CD4-positive, alpha-beta memory T cell (primary cell): ENCODE data around the gene RPL18A. TPM values are rescaled to one million over a fixed set of nuclear protein-coding genes. Genes with fewer than 3 reads are reported as not detected.

Source experiments
- CTCF ChIA-PET: fragments of 350-600 bp; sonication (Branson Sonifier 250); formaldehyde crosslinking; loops from one replicate; lab custom pipeline; 2021; ENCODE audit warnings: inconsistent platforms; ENCODE audit not compliant: partially characterized antibody; lab: Charles Lee
- POLR2A ChIA-PET: fragments of 350-600 bp; sonication (Branson Sonifier 250); formaldehyde crosslinking; loops from one replicate; lab custom pipeline; 2021; ENCODE audit not compliant: partially characterized antibody; lab: Charles Lee
- DNase-seq, 5 donors: peaks; one replicate each; pipeline versions ENCODE4 v3.0.0 to v3.0.0-alpha.2; 2020 to 2022; ENCODE audit warnings: mixed read lengths in 1 of 5
- H3K27ac ChIP-seq: one replicate; pipeline ENCODE4 v1.7.0; 2013; ENCODE audit warnings: low read depth, low read length
- H3K27me3 ChIP-seq: 2 replicates; pipeline ENCODE4 v1.7.0; 2013; ENCODE audit warnings: mild to moderate bottlenecking, low read length, moderate library complexity; ENCODE audit not compliant: insufficient read depth
- H3K36me3 ChIP-seq: 2 replicates; pipeline ENCODE4 v1.7.0; 2013; ENCODE audit warnings: mild to moderate bottlenecking, low read length, moderate library complexity; ENCODE audit not compliant: insufficient read depth
- H3K4me1 ChIP-seq: 2 replicates; pipeline ENCODE4 v1.7.0; 2013; ENCODE audit warnings: mild to moderate bottlenecking, low read length, moderate library complexity; ENCODE audit not compliant: insufficient read depth
- H3K4me3 ChIP-seq, 2 donors: one replicate each; pipeline ENCODE4 v1.7.0; 2013; ENCODE audit warnings: low read length in 2 of 2, mild to moderate bottlenecking in 1 of 2
- H3K9me3 ChIP-seq, 2 donors: one replicate each; pipeline ENCODE4 v1.7.0; 2013; ENCODE audit warnings: low read length in 2 of 2, control low read depth in 1 of 2; ENCODE audit not compliant: control insufficient read depth in 1 of 2
- H3K27ac Mint-ChIP-seq, 7 donors: one replicate each; pipeline ENCODE4 v1.8.0; 2020 to 2021; ENCODE audit warnings: mixed read lengths in 7 of 7, mild to moderate bottlenecking in 6 of 7, inconsistent platforms in 3 of 7, moderate library complexity in 3 of 7
- H3K27me3 Mint-ChIP-seq, 2 donors: one replicate each; pipeline ENCODE4 v1.8.0; 2020 to 2021; ENCODE audit warnings: mixed read lengths in 2 of 2
- H3K36me3 Mint-ChIP-seq, 2 donors: one replicate each; pipeline ENCODE4 v1.8.0; 2020 to 2021; ENCODE audit warnings: mixed read lengths in 2 of 2, inconsistent platforms in 1 of 2, mild to moderate bottlenecking in 1 of 2
- H3K4me1 Mint-ChIP-seq, 4 donors: one replicate each; pipeline ENCODE4 v1.8.0; 2020 to 2021; ENCODE audit warnings: mixed read lengths in 4 of 4, mild to moderate bottlenecking in 1 of 4
- H3K4me3 Mint-ChIP-seq, 8 donors: one replicate each; pipeline ENCODE4 v1.8.0; 2020 to 2021; ENCODE audit warnings: mixed read lengths in 8 of 8, mild to moderate bottlenecking in 7 of 8, moderate library complexity in 6 of 8, inconsistent platforms in 3 of 8
- H3K9me3 Mint-ChIP-seq, 8 donors: one replicate each; pipeline ENCODE4 v1.8.0; 2020 to 2021; ENCODE audit warnings: mixed read lengths in 8 of 8, mild to moderate bottlenecking in 5 of 8, inconsistent platforms in 3 of 8, moderate library complexity in 1 of 8
- intact Hi-C: fragments of 100-400 bp; cut with micrococcal nuclease; formaldehyde crosslinking; loops from one replicate; pipeline ENCODE4 v1.15.1; 2023
- polyA plus RNA-seq, 2 donors: library from polyadenylated mRNA; unstranded; fragments of 300-500 nt; fragmentation: Illumina TruSeq; gene quantifications; one replicate each; pipeline ENCODE4 v1.2.3, GENCODE V29; 2021
- total RNA-seq, 2 experiments: library from RNA; stranded (reverse); gene quantifications; one replicate each; pipeline ENCODE4 v1.2.3, GENCODE V29; 2021

The RPL18A gene
- total and polyA plus RNA-seq, 4 experiments from 2014 or later = 3,084 to 4,119 (median 3,151) TPM

- peak; percentile 80 to 91 (median 84) for DNase-seq
- Mint-ChIP-seq H3K36me3 (peaks cover 9 to 19% of the 10 kb centered on the region in 2 donors), H3K4me3 (peak within 1 kb of the TSS; percentile 91 to 98 (median 94)), H3K9me3 (no peaks in the 10 kb centered on the region), H3K4me1 (peaks cover 39 to 80% (median 59%) of the 10 kb centered on the region in 4 donors), H3K27ac (peak within 1 kb of the TSS; percentile 95 to 98 (median 97)), H3K27me3 (no peaks in the 10 kb centered on the region)
- no peaks in the 10 kb centered on the region for H3K27me3 ChIP-seq
- peaks cover 16% of the 10 kb centered on the region for H3K36me3 ChIP-seq
- ChIA-PET CTCF (interaction anchor here (0.6 to 4.9 kb wide), 11 partner anchors 8 to 91 kb away, joined by 3 to 49 read pairs (median 4); partner anchors contain the start of genes CCDC124 and RPL18A), POLR2A (interaction anchor here (0.6 to 7.1 kb wide), 18 partner anchors 9 to 434 kb away, joined by 3 to 60 read pairs (median 4); partner anchors contain the start of genes CCDC124, FCHO1, JUND and MAP1S)
- H3K4me3 ChIP-seq = peak within 1 kb of the TSS; percentile 52 to 76
- H3K9me3 ChIP-seq = no peaks in the 10 kb centered on the region
- intact Hi-C loops = loop anchor here (1.0 kb wide), 1 partner anchor 44 kb away; no protein-coding TSS in a partner anchor
- peak within 1 kb of the TSS; percentile 91 for H3K27ac ChIP-seq
- H3K4me1 ChIP-seq = peaks cover 76% of the 10 kb centered on the region
These were observed 12.0 kb upstream of the RPL18A start, which contains the start of gene JAK3 for GRCh38 chr19:17847538-17848366. TSS of gene JAK3 (minus strand) at chr19:17847982. CDS start at chr19:17844417, 3,565 bp downstream.

- no peaks in the 10 kb centered on the region for H3K27me3 ChIP-seq
- peaks cover 4 to 14% of the 10 kb centered on the region in 2 donors for H3K36me3 Mint-ChIP-seq
- H3K9me3 Mint-ChIP-seq = no peaks in the 10 kb centered on the region
- DNase-seq = no peak
- peaks cover 66% of the 10 kb centered on the region for H3K4me1 ChIP-seq
- CTCF ChIA-PET = interaction anchor here (0.6 to 4.9 kb wide), 8 partner anchors 11 to 274 kb away, joined by 3 to 49 read pairs (median 3); partner anchors contain the start of gene RPL18A
- H3K4me3 Mint-ChIP-seq = peak overlapping the region; percentile 91 to 98 (median 94)
- intact Hi-C loops = loop anchor here (1.0 kb wide), 1 partner anchor 45 kb away; no protein-coding TSS in a partner anchor
- H3K4me3 ChIP-seq = no peak overlapping the region
- H3K36me3 ChIP-seq = peaks cover 6% of the 10 kb centered on the region
- H3K4me1 Mint-ChIP-seq = peaks cover 33 to 74% (median 54%) of the 10 kb centered on the region in 4 donors
- H3K27me3 Mint-ChIP-seq = no peaks in the 10 kb centered on the region
- peak overlapping the region; percentile 95 to 98 (median 97) for H3K27ac Mint-ChIP-seq
- POLR2A ChIA-PET = interaction anchor here (0.6 to 7.1 kb wide), 10 partner anchors 12 to 141 kb away, joined by 3 to 60 read pairs (median 8); partner anchors contain the start of genes CCDC124, FCHO1, MAP1S and RPL18A
- H3K9me3 ChIP-seq = no peaks in the 10 kb centered on the region
- peak overlapping the region; percentile 91 for H3K27ac ChIP-seq
These were observed 11.0 kb upstream of the RPL18A start for GRCh38 chr19:17848595-17849292.

GRCh38 chr19:17854061-17854460 is 5.6 kb upstream of the RPL18A start:
- H3K4me3 Mint-ChIP-seq = no peak overlapping the region
- no peak overlapping the region for H3K27ac ChIP-seq
- no peak overlapping the region for H3K4me3 ChIP-seq
- no peaks in the 10 kb centered on the region for H3K27me3 ChIP-seq
- no peak for DNase-seq
- ChIA-PET CTCF (interaction anchor here (0.8 to 11.3 kb wide), 15 partner anchors 8 to 248 kb away, joined by 3 to 306 read pairs (median 7); partner anchors contain the start of genes CCDC124 and JAK3), POLR2A (interaction anchor here (1.0 to 8.1 kb wide), 4 partner anchors 10 to 79 kb away, joined by 4 to 340 read pairs (median 7); partner anchors contain the start of gene CCDC124)
- no peaks in the 10 kb centered on the region for H3K36me3 Mint-ChIP-seq
- H3K9me3 ChIP-seq = no peaks in the 10 kb centered on the region
- intact Hi-C loops = loop anchor here (2.0 to 10.0 kb wide), 2 partner anchors 79 to 389 kb away; partner anchors contain the start of gene NXNL1
- H3K27me3 Mint-ChIP-seq = no peaks in the 10 kb centered on the region
- H3K27ac Mint-ChIP-seq = no peak overlapping the region
- peaks cover 37% of the 10 kb centered on the region for H3K4me1 ChIP-seq
- H3K4me1 Mint-ChIP-seq = peaks cover 20 to 35% (median 29%) of the 10 kb centered on the region in 4 donors
- H3K9me3 Mint-ChIP-seq = peaks cover 0 to 2% (median 0%) of the 10 kb centered on the region in 8 donors
- H3K36me3 ChIP-seq = no peaks in the 10 kb centered on the region

- POLR2A ChIA-PET = interaction anchor here (0.6 to 8.1 kb wide), 10 partner anchors 10 to 332 kb away, joined by 3 to 340 read pairs (median 4); partner anchors contain the start of genes CCDC124, FCHO1 and SLC5A5
- H3K27me3 Mint-ChIP-seq = no peaks in the 10 kb centered on the region
- H3K27ac Mint-ChIP-seq = peak overlapping the region in 6 of 7 donors; percentile 26 to 89 (median 67)
- H3K36me3 Mint-ChIP-seq = peaks cover 6 to 10% of the 10 kb centered on the region in 2 donors
- H3K9me3 ChIP-seq = no peaks in the 10 kb centered on the region
- peaks cover 29% of the 10 kb centered on the region for H3K4me1 ChIP-seq
- peaks cover 19 to 38% (median 28%) of the 10 kb centered on the region in 4 donors for H3K4me1 Mint-ChIP-seq
- CTCF ChIA-PET = interaction anchor here (0.5 to 11.3 kb wide), 29 partner anchors 9 to 360 kb away, joined by 3 to 306 read pairs (median 4); partner anchors contain the start of genes CCDC124, JAK3 and MAP1S
- no peak overlapping the region for H3K4me3 ChIP-seq
- H3K9me3 Mint-ChIP-seq = peaks cover 0 to 2% (median 0%) of the 10 kb centered on the region in 8 donors
- DNase-seq = peak; percentile 78 to 86 (median 80)
- peak overlapping the region in 2 of 8 donors; percentile 32 to 65 for H3K4me3 Mint-ChIP-seq
- H3K27ac ChIP-seq = no peak overlapping the region
- intact Hi-C loops = loop anchor here (1.0 to 10.0 kb wide), 6 partner anchors 71 to 391 kb away; partner anchors contain the start of genes MAP1S and NXNL1
- H3K27me3 ChIP-seq = no peaks in the 10 kb centered on the region
- H3K36me3 ChIP-seq = no peaks in the 10 kb centered on the region
These were observed 4.2 kb upstream of the RPL18A start for GRCh38 chr19:17855280-17856152.

GRCh38 chr19:17860331-17860992 is 752 bp downstream of the RPL18A start:
- H3K4me3 ChIP-seq = peak overlapping the region; percentile 91 to 100

More at GRCh38 chr19:17860331-17860992, 752 bp downstream of the RPL18A start:
- peak overlapping the region; percentile 79 for H3K27ac ChIP-seq
- no peaks in the 10 kb centered on the region for H3K27me3 Mint-ChIP-seq
- peaks cover 18 to 42% (median 29%) of the 10 kb centered on the region in 4 donors for H3K4me1 Mint-ChIP-seq
- H3K9me3 Mint-ChIP-seq = peaks cover 0 to 2% (median 0%) of the 10 kb centered on the region in 8 donors
- peak overlapping the region; percentile 98 to 100 (median 100) for H3K4me3 Mint-ChIP-seq
- H3K4me1 ChIP-seq = peaks cover 32% of the 10 kb centered on the region
- H3K27me3 ChIP-seq = no peaks in the 10 kb centered on the region
- intact Hi-C loops = no loop called here
- peaks cover 32 to 40% of the 10 kb centered on the region in 2 donors for H3K36me3 Mint-ChIP-seq
- peak overlapping the region; percentile 88 to 100 (median 98) for H3K27ac Mint-ChIP-seq
- CTCF ChIA-PET = interaction anchor here (0.9 to 11.3 kb wide), 8 partner anchors 11 to 135 kb away, joined by 3 to 306 read pairs (median 10); partner anchors contain the start of genes CCDC124, JAK3 and SLC5A5
- POLR2A ChIA-PET = interaction anchor here (0.6 to 8.1 kb wide), 12 partner anchors 10 to 158 kb away, joined by 3 to 340 read pairs (median 11); partner anchors contain the start of genes CCDC124, FCHO1, MAP1S and SLC5A5
- no peak for DNase-seq
- H3K36me3 ChIP-seq = peaks cover 43% of the 10 kb centered on the region
- no peaks in the 10 kb centered on the region for H3K9me3 ChIP-seq
